HPDE6-E6E7 (cell line): ENCODE data around the gene ESPL1.
"Not testable (repeated sequence)": the region's sequence is repeated elsewhere in the genome, so short reads cannot be mapped to it uniquely, and the experiment has no call there.

Source experiments
- DNase-seq: peaks from one replicate; pipeline ENCODE4 v3.0.0; 2011; ENCODE audit warnings: missing footprints; ENCODE audit errors: extremely low spot score

Gene ESPL1

GRCh38 chr12:53258541-53259539, 9.3 kb upstream of the ESPL1 start:
- DNase-seq: no peak

DNA sequence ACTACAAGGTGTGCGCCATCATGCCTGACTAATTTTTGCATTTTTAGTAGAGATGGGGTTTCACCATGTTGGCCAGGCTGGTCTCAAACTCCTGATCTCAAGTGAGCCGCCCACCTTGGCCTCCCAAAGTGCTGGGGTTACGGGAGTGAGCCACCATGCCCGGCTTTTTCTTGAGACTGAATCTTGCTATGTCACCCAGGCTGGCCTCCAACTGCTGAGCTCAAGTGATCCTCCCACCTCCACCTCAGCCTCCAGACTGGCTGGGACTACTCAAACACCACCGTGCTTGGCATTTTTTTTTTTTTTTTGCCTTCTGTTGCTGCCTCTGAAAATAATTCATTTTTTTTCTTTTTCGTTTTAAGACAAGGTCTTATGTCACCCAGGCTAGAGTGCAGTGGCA, 8.2 kb upstream of the ESPL1 start:
- DNase-seq: no peak

DNA sequence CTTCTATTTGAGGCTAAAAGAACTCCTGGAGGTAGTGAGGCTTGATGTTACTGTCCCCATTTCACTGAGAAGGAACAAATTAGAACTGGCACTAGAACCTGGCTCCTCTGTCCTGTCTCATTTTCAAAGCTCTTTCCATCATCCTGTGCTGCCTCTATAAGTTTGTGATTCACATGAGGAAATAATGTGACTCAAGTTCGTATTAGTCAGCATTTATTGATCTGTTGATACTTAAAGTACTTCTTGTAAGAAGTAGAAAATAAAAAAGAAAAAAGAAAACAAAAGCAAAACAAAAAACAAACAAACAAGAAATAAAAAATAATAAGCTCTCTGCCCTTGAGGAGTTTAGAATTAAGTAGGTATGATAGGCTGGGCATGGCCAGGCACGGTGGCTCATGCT, 2.3 kb upstream of the ESPL1 start:
- DNase-seq: no peak

- DNase-seq: no peak
Observed at GRCh38 chr12:53267306-53267998, 647 bp upstream of the ESPL1 start.

DNA sequence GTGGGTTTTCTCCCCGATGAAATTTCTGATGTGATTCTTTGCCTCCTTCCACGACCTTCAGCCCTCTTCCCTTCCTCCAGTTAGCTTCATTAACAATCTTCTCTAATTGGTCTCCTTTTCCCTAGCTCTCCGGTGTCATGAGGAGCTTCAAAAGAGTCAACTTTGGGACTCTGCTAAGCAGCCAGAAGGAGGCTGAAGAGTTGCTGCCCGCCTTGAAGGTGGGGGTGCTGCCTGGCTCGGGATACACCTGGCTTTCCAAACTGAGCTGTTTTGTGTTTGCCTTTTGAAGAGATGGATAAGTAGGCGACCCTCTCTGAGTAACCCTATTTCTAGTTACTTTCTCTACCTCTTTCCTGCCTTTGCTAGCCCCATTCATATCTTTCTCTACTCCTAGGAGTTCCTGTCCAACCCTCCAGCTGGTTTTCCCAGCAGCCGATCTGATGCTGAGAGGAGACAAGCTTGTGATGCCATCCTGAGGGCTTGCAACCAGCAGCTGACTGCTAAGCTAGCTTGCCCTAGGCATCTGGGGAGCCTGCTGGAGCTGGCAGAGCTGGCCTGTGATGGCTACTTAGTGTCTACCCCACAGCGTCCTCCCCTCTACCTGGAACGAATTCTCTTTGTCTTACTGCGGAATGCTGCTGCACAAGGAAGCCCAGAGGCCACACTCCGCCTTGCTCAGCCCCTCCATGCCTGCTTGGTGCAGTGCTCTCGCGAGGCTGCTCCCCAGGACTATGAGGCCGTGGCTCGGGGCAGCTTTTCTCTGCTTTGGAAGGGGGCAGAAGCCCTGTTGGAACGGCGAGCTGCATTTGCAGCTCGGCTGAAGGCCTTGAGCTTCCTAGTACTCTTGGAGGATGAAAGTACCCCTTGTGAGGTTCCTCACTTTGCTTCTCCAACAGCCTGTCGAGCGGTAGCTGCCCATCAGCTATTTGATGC, 797 bp downstream of the ESPL1 start:
- no peak for DNase-seq

DNA sequence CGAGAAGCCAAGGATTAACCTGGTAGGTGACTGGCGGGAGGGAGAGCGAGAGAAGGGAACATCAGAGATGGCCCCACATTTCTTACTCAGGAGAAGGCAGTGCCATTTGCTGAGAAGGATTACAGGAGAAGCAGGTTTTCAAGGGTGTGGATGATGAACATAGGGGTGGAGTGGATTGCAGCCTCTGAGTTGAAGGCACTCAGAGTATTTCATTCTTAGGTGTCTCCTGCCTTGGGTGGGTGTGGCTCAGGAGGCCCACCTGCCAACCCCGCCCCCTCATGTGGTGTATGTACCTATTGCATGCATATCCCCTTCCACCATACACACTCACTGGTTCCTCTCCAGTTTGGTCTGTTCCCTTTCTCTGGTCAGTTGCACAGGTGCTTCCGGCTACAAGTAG, 6.3 kb downstream of the ESPL1 start:
- DNase-seq: no peak

DNA sequence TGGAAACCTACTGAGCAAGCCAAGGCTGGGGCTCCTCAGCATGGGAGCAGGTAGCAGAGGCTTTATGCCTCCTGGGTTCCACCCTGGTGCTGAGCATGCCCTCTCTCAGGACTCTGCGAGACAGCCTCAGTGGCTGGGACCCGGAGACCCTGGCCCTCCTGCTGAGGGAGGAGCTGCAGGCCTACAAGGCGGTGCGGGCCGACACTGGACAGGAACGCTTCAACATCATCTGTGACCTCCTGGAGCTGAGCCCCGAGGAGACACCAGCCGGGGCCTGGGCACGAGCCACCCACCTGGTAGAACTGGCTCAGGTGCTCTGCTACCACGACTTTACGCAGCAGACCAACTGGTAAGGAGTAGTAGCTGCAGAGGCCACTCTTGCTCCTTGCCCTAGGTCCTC, 8.4 kb downstream of the ESPL1 start:
- DNase-seq: no peak

DNA sequence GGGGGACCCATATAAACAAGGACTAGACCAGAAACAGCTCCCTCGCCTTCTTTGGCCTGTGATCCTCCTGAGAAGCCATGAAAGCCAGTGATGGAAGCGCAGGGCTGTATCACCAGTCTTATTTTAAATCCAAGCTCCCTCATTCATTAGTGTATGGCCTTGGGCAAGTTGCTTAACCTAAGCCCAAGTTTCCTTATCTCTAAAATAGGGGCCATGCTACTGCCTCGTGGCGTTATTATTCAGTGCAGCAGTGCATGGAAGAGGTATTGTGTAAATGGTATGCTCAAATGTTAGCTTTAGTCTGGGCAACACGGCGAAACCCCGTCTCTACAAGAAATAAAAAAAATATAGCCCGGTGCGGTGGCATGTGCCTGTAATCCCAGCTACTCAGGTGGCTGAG, 9.9 kb downstream of the ESPL1 start:
- no peak for DNase-seq

DNA sequence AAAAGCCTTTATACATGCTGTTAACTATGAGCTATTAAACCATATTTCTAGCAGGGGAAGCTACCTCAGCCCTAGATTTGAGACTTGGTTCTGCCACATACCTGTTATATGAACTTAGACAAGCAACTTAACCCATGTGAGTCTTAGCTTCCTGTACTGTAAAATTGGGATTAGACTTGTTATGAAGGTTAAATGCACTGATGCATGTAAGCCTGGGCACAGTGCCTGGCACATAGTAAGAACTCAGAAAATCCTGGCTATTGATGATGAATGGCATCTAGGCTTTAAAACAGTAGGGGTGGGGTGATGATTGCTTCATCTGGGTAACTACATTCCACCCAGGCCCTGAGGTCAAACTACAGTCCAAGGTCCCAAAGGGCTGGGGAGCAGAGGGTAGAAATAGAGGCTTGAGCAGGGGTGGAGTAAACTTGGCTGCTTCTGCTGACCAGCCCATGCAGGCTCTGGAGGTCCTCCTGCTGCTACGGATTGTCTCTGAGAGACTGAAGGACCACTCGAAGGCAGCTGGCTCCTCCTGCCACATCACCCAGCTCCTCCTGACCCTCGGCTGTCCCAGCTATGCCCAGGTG, 11.3 kb downstream of the ESPL1 start:
- DNase-seq: no peak

GRCh38 chr12:53279888-53280498, 11.9 kb downstream of the ESPL1 start:
- DNase-seq: no peak

- DNase-seq: no peak
Observed at GRCh38 chr12:53286448-53286847, 18.3 kb downstream of the ESPL1 start.

GRCh38 chr12:53287741-53288216, 19.7 kb downstream of the ESPL1 start:
- peak; percentile 53 for DNase-seq

- no peak for DNase-seq
Observed at GRCh38 chr12:53288322-53288721, 20.2 kb downstream of the ESPL1 start.

GRCh38 chr12:53289891-53290290, 21.8 kb downstream of the ESPL1 start:
- DNase-seq: no peak

GRCh38 chr12:53290661-53291060, 22.6 kb downstream of the ESPL1 start:
- no peak for DNase-seq

GRCh38 chr12:53292426-53292825, 24.3 kb downstream of the ESPL1 start:
- DNase-seq: no peak

- DNase-seq: peak; percentile 86
Observed at GRCh38 chr12:53295070-53295890, 27.2 kb downstream of the ESPL1 start, which contains the start of gene PFDN5. Gene PFDN5 (plus strand): TSS chr12:53295542. CDS start chr12:53295568, 26 bp downstream.

DNA sequence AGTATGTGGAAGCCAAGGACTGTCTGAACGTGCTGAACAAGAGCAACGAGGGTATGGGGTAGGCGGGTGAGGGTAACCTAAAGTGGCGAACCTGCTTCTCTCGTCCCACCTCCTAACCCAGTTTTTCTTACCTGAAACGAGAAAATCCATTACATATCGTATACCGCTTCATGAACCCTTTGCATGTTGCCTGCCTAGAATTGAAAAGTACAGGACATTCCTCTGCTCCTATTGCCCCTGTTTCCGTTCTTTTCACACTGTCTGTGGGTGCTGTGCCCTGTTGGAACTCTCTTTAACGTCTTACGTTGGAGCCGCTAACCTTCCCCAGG, 27.8 kb downstream of the ESPL1 start:
- DNase-seq: no peak

DNA sequence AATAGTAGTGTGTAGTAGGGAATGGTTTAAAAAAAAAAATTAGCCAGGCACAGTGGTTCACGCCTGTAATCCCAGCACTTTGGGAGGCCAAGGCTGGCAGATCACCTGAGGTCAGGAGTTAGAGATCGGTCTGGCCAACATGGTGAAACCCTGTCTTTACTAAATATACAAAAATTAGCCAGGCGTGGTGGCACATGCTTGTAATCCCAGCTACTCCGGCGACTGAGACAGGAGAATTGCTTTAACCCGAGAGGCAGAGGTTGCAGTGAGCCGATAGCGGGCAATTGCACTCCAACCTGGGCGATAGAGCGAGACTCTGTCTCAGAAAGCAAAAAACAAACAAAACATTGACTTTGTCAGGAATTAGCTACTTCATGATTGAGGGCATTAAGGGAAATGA, 29.0 kb downstream of the ESPL1 start:
- not testable (repeated sequence) for DNase-seq

GRCh38 chr12:53298164-53298563, 30.1 kb downstream of the ESPL1 start:
- no peak for DNase-seq
